Kidney tubule cell (primary cell): ENCODE measurements around the gene CYTH1.

Source experiments
- DNase-seq: peaks from one replicate; pipeline ENCODE4 v3.0.0-alpha.2; 2018; ENCODE audit warnings: low spot score

Gene CYTH1

GRCh38 chr17:78734793-78735641, 47.1 kb downstream of the CYTH1 start:
- DNase-seq = no peak

GRCh38 chr17:78732354-78732753, 49.7 kb downstream of the CYTH1 start:
- DNase-seq = no peak

- DNase-seq = no peak
Observed at GRCh38 chr17:78731904-78732303, 50.2 kb downstream of the CYTH1 start.

GRCh38 chr17:78729641-78730040, 52.4 kb downstream of the CYTH1 start:
- DNase-seq = no peak

GRCh38 chr17:78728495-78728894, 53.6 kb downstream of the CYTH1 start:
- DNase-seq = no peak

- no peak for DNase-seq
Observed at GRCh38 chr17:78727476-78728229, 54.4 kb downstream of the CYTH1 start.

- DNase-seq = no peak
Observed at GRCh38 chr17:78727057-78727456, 55.0 kb downstream of the CYTH1 start.

- no peak for DNase-seq
Observed at GRCh38 chr17:78726513-78726912, 55.6 kb downstream of the CYTH1 start.

GRCh38 chr17:78725448-78726021, 56.5 kb downstream of the CYTH1 start:
- DNase-seq = no peak

GRCh38 chr17:78724999-78725398, 57.1 kb downstream of the CYTH1 start:
- no peak for DNase-seq

GRCh38 chr17:78724544-78724943, 57.5 kb downstream of the CYTH1 start:
- no peak for DNase-seq

GRCh38 chr17:78723957-78724356, 58.1 kb downstream of the CYTH1 start:
- no peak for DNase-seq

GRCh38 chr17:78723001-78723796, 58.9 kb downstream of the CYTH1 start:
- DNase-seq = no peak

GRCh38 chr17:78722246-78722761, 59.8 kb downstream of the CYTH1 start:
- DNase-seq = no peak

GRCh38 chr17:78719630-78720298, 62.3 kb downstream of the CYTH1 start:
- no peak for DNase-seq

GRCh38 chr17:78718575-78719208, 63.4 kb downstream of the CYTH1 start:
- DNase-seq = no peak

- DNase-seq = peak; percentile 35
Observed at GRCh38 chr17:78717431-78717980, 64.6 kb downstream of the CYTH1 start.

GRCh38 chr17:78716814-78717393, 65.2 kb downstream of the CYTH1 start:
- DNase-seq = peak; percentile 59

- DNase-seq = no peak
Observed at GRCh38 chr17:78716292-78716691, 65.8 kb downstream of the CYTH1 start.

- DNase-seq = no peak
Observed at GRCh38 chr17:78715876-78716275, 66.2 kb downstream of the CYTH1 start.
